H1 (cell line): ENCODE data around the gene ADCY2.

Experiments used
- CBX5 ChIP-seq: fragments of 300-800, 300-1000 bp; sonication (generic); IDR thresholded peaks from 2 replicates; pipeline ENCODE4 v1.7.1; 2016; ENCODE audit warnings: antibody characterized with exemption, low read length, low read depth
- CREB1 ChIP-seq: IDR thresholded peaks from 2 replicates; pipeline ENCODE4 v1.6.1; 2012; ENCODE audit warnings: inconsistent platforms
- CTCF ChIP-seq, 3 experiments: IDR thresholded peaks; 1 replicate in 2 of 3; 2 replicates in 1 of 3; pipeline versions ENCODE4 v1.5.1 to v1.6.1; 2011; ENCODE audit warnings: low read length in 3 of 3, mild to moderate bottlenecking in 3 of 3, inconsistent platforms in 2 of 3, low read depth in 1 of 3, moderate library complexity in 1 of 3; ENCODE audit not compliant: insufficient read depth in 1 of 3; ENCODE audit errors: control extremely low read depth in 1 of 3
- NANOG ChIP-seq: IDR thresholded peaks from 2 replicates; pipeline ENCODE4 v1.6.1; 2011; ENCODE audit warnings: low read length, low read depth, mild to moderate bottlenecking, inconsistent platforms; ENCODE audit not compliant: insufficient read depth, poor library complexity, severe bottlenecking
- POLR2A ChIP-seq, 2 experiments: IDR thresholded peaks; 1 replicate in 1 of 2; 2 replicates in 1 of 2; pipeline ENCODE4 v1.6.1; 2011; ENCODE audit warnings: low read depth in 2 of 2, low read length in 2 of 2, mild to moderate bottlenecking in 2 of 2; ENCODE audit errors: control extremely low read depth in 1 of 2
- POU5F1 ChIP-seq: IDR thresholded peaks from 2 replicates; pipeline ENCODE4 v1.6.1; 2011; ENCODE audit warnings: low read depth, mild to moderate bottlenecking, low read length, moderate library complexity
- SUZ12 ChIP-seq: fragments of 200-600 bp; sonication (generic); IDR thresholded peaks from 2 replicates; pipeline ENCODE4 v1.6.1; 2012; ENCODE audit warnings: mild to moderate bottlenecking, inconsistent platforms, low read length, moderate library complexity, mixed read lengths
- TAF1 ChIP-seq: IDR thresholded peaks from 2 replicates; pipeline ENCODE4 v1.6.1; 2011; ENCODE audit warnings: mild to moderate bottlenecking, low read depth, low read length
- TCF12 ChIP-seq: IDR thresholded peaks from 2 replicates; pipeline ENCODE4 v1.6.1; 2011; ENCODE audit warnings: low read depth, mild to moderate bottlenecking, low read length

GRCh38 chr5:7874639-7875038 is 478.7 kb downstream of the ADCY2 start:
- no peak for TF ChIP-seq POU5F1
- TF ChIP-seq SUZ12, result no peak
- no peak for TF ChIP-seq CTCF (IDR thresholded peaks at IDR 0.05; ENCODE audit: control extremely low read depth in 1 of 3, insufficient read depth in 1 of 3, low read depth in 1 of 3, low read length in 3 of 3)
- no peak for TF ChIP-seq CBX5
- no peak for TF ChIP-seq NANOG
- no peak for TF ChIP-seq TCF12
- no peak for TF ChIP-seq POLR2A (IDR thresholded peaks at IDR 0.05; ENCODE audit: control extremely low read depth in 1 of 2, low read depth in 2 of 2, low read length in 2 of 2)
- no peak for TF ChIP-seq TAF1
- TF ChIP-seq CREB1, result no peak
